ENCODE results near the gene BAHCC1. TPM values are rescaled to one million over a fixed set of nuclear protein-coding genes. Genes with fewer than 3 reads are reported as not detected.
"Not testable (repeated sequence)": the region's sequence is repeated elsewhere in the genome, so short reads cannot be mapped to it uniquely, and the experiment has no call there.

The BAHCC1 gene
- under 1 TPM; 0.52 to 0.84 TPM for total RNA-seq

DNA sequence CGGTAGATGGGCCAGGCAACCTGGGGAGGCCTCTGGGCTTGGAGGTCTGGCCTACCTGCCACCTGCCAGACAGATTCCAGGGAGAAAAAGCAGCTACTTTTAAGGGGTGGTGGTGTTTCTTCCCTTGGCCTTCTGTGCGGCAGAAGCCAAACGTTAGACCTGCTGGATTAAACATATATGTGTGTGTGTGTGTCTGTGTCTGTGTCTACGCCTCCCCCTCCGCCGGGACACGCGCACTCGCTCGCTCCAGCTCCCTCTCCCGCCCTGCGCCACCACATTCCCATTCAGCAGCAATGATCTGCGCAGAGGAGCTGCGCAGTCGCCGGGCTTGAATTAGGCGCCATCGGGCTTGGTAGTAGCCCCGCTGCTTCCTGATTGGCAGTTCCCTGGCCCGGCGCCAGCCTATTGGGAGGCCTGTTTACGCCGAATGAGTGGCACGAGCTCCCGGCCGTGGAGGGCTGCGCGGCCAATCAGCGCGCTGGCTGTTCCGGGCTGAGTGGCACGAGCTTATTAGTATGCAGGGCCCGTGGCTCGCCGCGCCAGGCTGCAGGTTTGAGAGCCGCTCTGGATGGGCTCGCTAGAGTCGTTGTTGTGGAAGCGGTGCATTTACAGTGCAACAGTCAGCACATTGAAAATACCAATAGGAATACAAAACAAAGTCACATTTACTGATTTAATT lies at the start of gene BAHCC1:
BAHCC1 (plus strand) TSS at position 537 of the 679 bp plus-strand sequence. CDS start 4,283 bp downstream, outside the sequence.
- DNase-seq (ENCODE audit: low spot score): peak; percentile 99
- peak within 1 kb of the TSS; percentile 42 to 89 for H3K27ac Mint-ChIP-seq
- ATAC-seq: peak; percentile 92 to 93
- no peaks in the 10 kb centered on the region for H3K9me3 Mint-ChIP-seq
- H3K4me3 Mint-ChIP-seq: peak within 1 kb of the TSS; percentile 86
- H3K36me3 Mint-ChIP-seq: no peaks in the 10 kb centered on the region
- peaks cover 5 to 31% of the 10 kb centered on the region in 2 donors for H3K27me3 Mint-ChIP-seq
- peaks cover 21 to 32% of the 10 kb centered on the region in 2 donors for H3K4me1 Mint-ChIP-seq (ENCODE audit: low read depth in 2 of 2)

DNA sequence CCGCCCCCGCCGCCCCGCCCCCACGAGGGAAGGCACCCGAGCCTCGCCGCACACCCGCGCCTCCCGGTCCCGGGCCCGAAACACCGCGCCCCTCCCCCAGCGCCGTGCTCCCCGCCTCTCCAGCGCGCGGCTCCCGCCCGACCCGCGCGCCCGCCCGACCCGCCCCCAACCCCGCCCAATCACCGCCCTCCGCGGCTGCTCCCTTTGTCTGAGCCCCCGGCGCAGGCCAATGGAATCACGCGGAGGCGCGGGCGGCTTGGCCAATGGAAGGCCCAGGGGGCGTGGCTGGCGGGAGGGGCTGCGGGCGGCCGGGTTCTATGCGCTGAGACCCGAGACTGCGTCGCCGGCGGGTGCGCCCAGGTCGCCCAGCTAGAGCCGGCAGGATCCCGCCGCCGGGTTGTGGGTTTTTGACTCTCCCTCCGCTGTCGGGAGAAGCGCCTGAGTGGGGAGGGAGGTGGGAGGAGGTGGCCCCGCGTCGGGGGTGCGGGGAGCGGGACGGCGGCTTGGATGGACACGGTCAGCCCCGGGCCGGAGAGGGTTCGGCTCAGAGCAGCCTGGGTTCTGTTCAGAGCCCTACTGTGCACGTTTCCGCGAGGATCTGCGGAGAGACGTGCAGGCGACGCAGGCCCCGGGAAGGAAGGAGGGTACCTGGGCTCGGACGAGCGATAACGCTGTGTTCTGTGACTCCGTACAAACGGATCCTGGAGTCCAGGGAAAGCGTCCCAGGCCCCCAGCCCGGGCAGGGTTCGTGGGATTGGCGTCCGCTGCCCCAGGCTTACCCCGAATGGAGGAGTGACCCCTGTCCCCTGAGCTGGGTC lies 49.0 kb upstream of the BAHCC1 start:
- peaks cover 11 to 12% of the 10 kb centered on the region in 2 donors for H3K4me1 Mint-ChIP-seq (ENCODE audit: low read depth in 2 of 2)
- ATAC-seq (peak; percentile 95), DNase-seq (ENCODE audit: low spot score) (peak; percentile 97)
- no peaks in the 10 kb centered on the region for H3K9me3 Mint-ChIP-seq
- peaks cover 5% of the 10 kb centered on the region for H3K36me3 Mint-ChIP-seq
- no peak overlapping the region for H3K4me3 Mint-ChIP-seq
- no peak overlapping the region for H3K27ac Mint-ChIP-seq
- H3K27me3 Mint-ChIP-seq: peaks cover 31 to 40% of the 10 kb centered on the region in 2 donors

- Mint-ChIP-seq H3K9me3 (no peaks in the 10 kb centered on the region), H3K36me3 (peaks cover 5% of the 10 kb centered on the region), H3K27me3 (peaks cover 31 to 40% of the 10 kb centered on the region in 2 donors), H3K4me1 (ENCODE audit: low read depth in 2 of 2) (peaks cover 11 to 15% of the 10 kb centered on the region in 2 donors), H3K4me3 (no peak overlapping the region), H3K27ac (no peak overlapping the region)
- DNase-seq (ENCODE audit: low spot score) (no peak), ATAC-seq (no peak)
Observed at GRCh38 chr17:81346908-81347349, 48.3 kb upstream of the BAHCC1 start.

- H3K27me3 Mint-ChIP-seq: peaks cover 28 to 37% of the 10 kb centered on the region in 2 donors
- H3K36me3 Mint-ChIP-seq: peaks cover 5% of the 10 kb centered on the region
- no peak for ATAC-seq
Observed at GRCh38 chr17:81347437-81347836, 47.8 kb upstream of the BAHCC1 start.

GRCh38 chr17:81348097-81349055 lies 46.9 kb upstream of the BAHCC1 start:
- peaks cover 5% of the 10 kb centered on the region for H3K36me3 Mint-ChIP-seq

More at GRCh38 chr17:81347437-81347836, 47.8 kb upstream of the BAHCC1 start:
- no peaks in the 10 kb centered on the region for H3K9me3 Mint-ChIP-seq
- no peak overlapping the region for H3K4me3 Mint-ChIP-seq
- H3K27ac Mint-ChIP-seq: no peak overlapping the region
- peaks cover 11 to 15% of the 10 kb centered on the region in 2 donors for H3K4me1 Mint-ChIP-seq (ENCODE audit: low read depth in 2 of 2)
- no peak for DNase-seq (ENCODE audit: low spot score)

GRCh38 chr17:81349397-81350319 lies 45.6 kb upstream of the BAHCC1 start:
- DNase-seq (ENCODE audit: low spot score) (no peak), ATAC-seq (no peak)
- Mint-ChIP-seq H3K36me3 (peaks cover under 1% of the 10 kb centered on the region), H3K9me3 (no peaks in the 10 kb centered on the region), H3K4me1 (ENCODE audit: low read depth in 2 of 2) (peaks cover 2 to 5% of the 10 kb centered on the region in 2 donors), H3K27ac (peak overlapping the region; percentile 18 to 60), H3K27me3 (peaks cover 13 to 14% of the 10 kb centered on the region in 2 donors), H3K4me3 (no peak overlapping the region)

More at GRCh38 chr17:81348097-81349055, 46.9 kb upstream of the BAHCC1 start:
- ATAC-seq: no peak
- peaks cover 11 to 13% of the 10 kb centered on the region in 2 donors for H3K4me1 Mint-ChIP-seq (ENCODE audit: low read depth in 2 of 2)
- H3K4me3 Mint-ChIP-seq: no peak overlapping the region
- no peak for DNase-seq (ENCODE audit: low spot score)
- H3K9me3 Mint-ChIP-seq: no peaks in the 10 kb centered on the region
- H3K27me3 Mint-ChIP-seq: peaks cover 22 to 27% of the 10 kb centered on the region in 2 donors
- peak overlapping the region in 1 of 2 donors; percentile 18 for H3K27ac Mint-ChIP-seq

- Mint-ChIP-seq H3K27me3 (peaks cover 13 to 15% of the 10 kb centered on the region in 2 donors), H3K27ac (no peak overlapping the region), H3K4me1 (ENCODE audit: low read depth in 2 of 2) (peaks cover 5 to 7% of the 10 kb centered on the region in 2 donors), H3K9me3 (no peaks in the 10 kb centered on the region), H3K4me3 (no peak overlapping the region), H3K36me3 (no peaks in the 10 kb centered on the region)
- ATAC-seq (no peak), DNase-seq (ENCODE audit: low spot score) (no peak)
Observed at GRCh38 chr17:81350320-81350890, 44.9 kb upstream of the BAHCC1 start.

GRCh38 chr17:81351329-81352052 lies 43.8 kb upstream of the BAHCC1 start:
- H3K27ac Mint-ChIP-seq; DNase-seq (ENCODE audit: low spot score); H3K4me1 Mint-ChIP-seq (ENCODE audit: low read depth in 2 of 2); ATAC-seq; H3K36me3 Mint-ChIP-seq; H3K4me3 Mint-ChIP-seq; H3K9me3 Mint-ChIP-seq: not testable (repeated sequence)
- peaks cover 13 to 15% of the 10 kb centered on the region in 2 donors for H3K27me3 Mint-ChIP-seq

GRCh38 chr17:81352056-81352455 lies 43.2 kb upstream of the BAHCC1 start:
- not testable (repeated sequence) for DNase-seq (ENCODE audit: low spot score); H3K4me1 Mint-ChIP-seq (ENCODE audit: low read depth in 2 of 2); H3K9me3 Mint-ChIP-seq; ATAC-seq; H3K36me3 Mint-ChIP-seq; H3K4me3 Mint-ChIP-seq; H3K27ac Mint-ChIP-seq
- peaks cover 13 to 15% of the 10 kb centered on the region in 2 donors for H3K27me3 Mint-ChIP-seq

DNA sequence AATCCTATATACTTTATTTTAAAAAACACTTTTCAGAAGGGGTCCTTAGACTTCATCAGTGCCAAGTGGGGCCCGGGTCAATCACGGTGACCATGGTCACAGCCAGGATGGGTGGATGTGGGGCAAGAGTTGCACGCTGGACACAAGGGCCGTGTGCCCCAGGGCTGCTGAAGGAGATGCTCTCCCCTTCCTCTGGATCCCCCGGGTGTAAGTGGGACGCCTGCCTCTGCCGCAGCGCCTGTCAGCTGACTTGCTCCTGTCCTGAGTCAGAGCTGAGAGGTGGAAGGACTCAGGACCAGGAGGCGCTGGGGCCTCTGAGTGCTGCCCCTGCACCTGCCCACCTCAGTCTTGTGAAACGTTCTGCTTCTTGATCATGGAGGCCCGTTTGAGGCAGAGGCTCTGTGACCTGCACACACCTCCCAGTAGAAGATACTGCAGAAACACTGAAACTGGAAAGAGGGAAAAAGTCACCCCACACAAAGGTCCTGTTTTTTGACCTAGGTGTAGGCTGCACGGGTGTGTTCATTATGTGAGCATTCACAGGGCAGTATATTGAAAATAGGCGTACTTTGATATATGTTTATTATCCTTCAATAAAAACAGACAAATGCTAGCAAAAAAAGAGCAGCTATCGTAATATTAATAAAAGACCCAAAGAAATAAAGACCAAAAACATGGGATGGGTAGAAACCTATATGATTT lies 40.9 kb upstream of the BAHCC1 start:
- peaks cover 18 to 21% of the 10 kb centered on the region in 2 donors for H3K4me1 Mint-ChIP-seq (ENCODE audit: low read depth in 2 of 2)

DNA sequence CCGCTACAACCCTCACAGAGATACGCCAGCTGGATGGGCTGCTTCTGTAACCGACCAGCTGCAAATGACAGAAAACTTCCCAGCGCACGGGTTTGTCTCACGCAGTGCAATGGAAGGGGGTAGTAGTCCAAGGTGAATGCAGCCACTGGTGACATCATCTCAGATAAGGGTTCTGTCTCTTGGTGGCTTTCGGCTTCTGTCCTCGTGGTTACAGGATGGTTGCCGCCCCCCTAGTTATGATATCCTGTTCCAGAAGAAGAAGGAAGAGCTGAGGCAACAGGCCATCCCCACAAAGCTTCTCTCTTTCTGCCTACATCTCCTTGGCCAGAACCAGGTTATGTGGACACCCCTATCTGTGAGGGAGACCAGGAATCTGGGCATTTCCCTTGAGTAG lies 40.3 kb upstream of the BAHCC1 start:
- H3K27ac Mint-ChIP-seq: peak overlapping the region in 1 of 2 donors; percentile 29
- ATAC-seq (no peak), DNase-seq (ENCODE audit: low spot score) (no peak)
- no peaks in the 10 kb centered on the region for H3K9me3 Mint-ChIP-seq
- H3K27me3 Mint-ChIP-seq: peaks cover 19 to 24% of the 10 kb centered on the region in 2 donors
- H3K4me1 Mint-ChIP-seq (ENCODE audit: low read depth in 2 of 2): peaks cover 19 to 21% of the 10 kb centered on the region in 2 donors
- H3K4me3 Mint-ChIP-seq: no peak overlapping the region
- H3K36me3 Mint-ChIP-seq: no peaks in the 10 kb centered on the region

More for the DNA sequence above, 40.9 kb upstream of the BAHCC1 start:
- Mint-ChIP-seq H3K27ac (peak overlapping the region in 1 of 2 donors; percentile 29), H3K27me3 (peaks cover 24 to 28% of the 10 kb centered on the region in 2 donors), H3K9me3 (no peaks in the 10 kb centered on the region), H3K4me3 (no peak overlapping the region), H3K36me3 (no peaks in the 10 kb centered on the region)
- ATAC-seq: no peak
- no peak for DNase-seq (ENCODE audit: low spot score)

Measured in natural killer cell treated with Interleukin-12 subunit alpha and Interleukin-12 subunit beta and Interleukin-15 and Interleukin-18, amount 100 ng/mL, for 72 hours (primary cell).